Islet of Langerhans (tissue), 1 donor: Measurements from ENCODE around the gene MYO5B.
A peak's percentile ranks its signal among the peaks of the same experiment; 100 is the strongest.

Experiments used
- FAIRE-seq: peaks from one replicate; lab custom pipeline; 2011; peaks lifted over from hg19 to GRCh38; lab: Jason Lieb, UNC

MYO5B gene

GRCh38 chr18:50144540-50144939, 50.4 kb downstream of the MYO5B start:
- peak; percentile 41 for FAIRE-seq

GRCh38 chr18:50143886-50144285, 51.1 kb downstream of the MYO5B start:
- FAIRE-seq = no peak

GRCh38 chr18:50143294-50143693, 51.7 kb downstream of the MYO5B start:
- no peak for FAIRE-seq

- FAIRE-seq = no peak
These were observed 52.4 kb downstream of the MYO5B start for GRCh38 chr18:50142441-50143120.

GRCh38 chr18:50138181-50139064, 56.5 kb downstream of the MYO5B start:
- FAIRE-seq = no peak

GRCh38 chr18:50135903-50136302, 59.0 kb downstream of the MYO5B start:
- FAIRE-seq = no peak

GRCh38 chr18:50133526-50133925, 61.4 kb downstream of the MYO5B start:
- FAIRE-seq = no peak

GRCh38 chr18:50131591-50131990, 63.4 kb downstream of the MYO5B start:
- FAIRE-seq = no peak

GRCh38 chr18:50128506-50129271, 66.3 kb downstream of the MYO5B start:
- no peak for FAIRE-seq

GRCh38 chr18:50127516-50128210, 67.3 kb downstream of the MYO5B start:
- FAIRE-seq = no peak

- FAIRE-seq = no peak
These were observed 68.5 kb downstream of the MYO5B start for GRCh38 chr18:50126471-50126870.

GRCh38 chr18:50125456-50125855, 69.5 kb downstream of the MYO5B start:
- FAIRE-seq = no peak

- no peak for FAIRE-seq
These were observed 75.7 kb downstream of the MYO5B start for GRCh38 chr18:50119296-50119695.

- FAIRE-seq = no peak
These were observed 77.1 kb downstream of the MYO5B start for GRCh38 chr18:50117863-50118262.

GRCh38 chr18:50115095-50115494, 79.9 kb downstream of the MYO5B start:
- FAIRE-seq = no peak

GRCh38 chr18:50114448-50114847, 80.5 kb downstream of the MYO5B start:
- no peak for FAIRE-seq

- no peak for FAIRE-seq
These were observed 81.2 kb downstream of the MYO5B start for GRCh38 chr18:50113726-50114125.

- no peak for FAIRE-seq
These were observed 83.5 kb downstream of the MYO5B start for GRCh38 chr18:50111398-50111797.

- FAIRE-seq = no peak
These were observed 87.4 kb downstream of the MYO5B start for GRCh38 chr18:50107468-50107977.

GRCh38 chr18:50105027-50105426, 89.9 kb downstream of the MYO5B start:
- FAIRE-seq = no peak

- no peak for FAIRE-seq
These were observed 90.5 kb downstream of the MYO5B start for GRCh38 chr18:50104421-50104820.
